Panc1 (cell line): ENCODE results near the gene KRTAP12-2. TPM values are rescaled to one million over a fixed set of nuclear protein-coding genes. Genes with fewer than 3 reads are reported as not detected.

ENCODE experiments used
- ATAC-seq: fragments of 200-7000 bp; cut with Tn5 transposase; 2 replicates; pipeline ENCODE4 v1.9.1; 2020; ENCODE audit warnings: mild to moderate bottlenecking, moderate library complexity
- BruUV-seq: library from RNA; stranded (reverse); fragments of 400-500 nt; replicated peaks from 2 replicates; lab custom pipeline; 2021; lab: Mats Ljungman, UMichigan
- CTCF ChIA-PET: fragments of 300-600 bp; sonication (Branson Sonifier 250); formaldehyde crosslinking; loops from one replicate; lab custom pipeline; 2022; ENCODE audit warnings: antibody characterized with exemption; lab: Charles Lee
- POLR2A ChIA-PET: fragments of 300-600 bp; sonication (Branson Sonifier 250); formaldehyde crosslinking; loops from one replicate; lab custom pipeline; 2022; ENCODE audit warnings: antibody characterized with exemption; lab: Charles Lee
- DNase-seq: peaks from one replicate; pipeline ENCODE4 v3.0.0-alpha.2; 2010; ENCODE audit warnings: low read depth, low spot score
- H3K27ac ChIP-seq: 2 replicates; pipeline ENCODE4 v1.5.1; 2011; ENCODE audit warnings: mild to moderate bottlenecking, low read length, inconsistent platforms
- H3K27me3 ChIP-seq: fragments of 200-500 bp; sonication (Bioruptor generic); 2 replicates; pipeline ENCODE4 v1.6.0; 2014; ENCODE audit warnings: low read length, inconsistent platforms; ENCODE audit not compliant: control insufficient read depth, insufficient read depth
- H3K36me3 ChIP-seq: fragments of 200-500 bp; sonication (Bioruptor generic); 2 replicates; pipeline ENCODE4 v1.5.1; 2014; ENCODE audit warnings: inconsistent platforms, mild to moderate bottlenecking, low read length, moderate library complexity; ENCODE audit not compliant: control insufficient read depth, insufficient read depth
- H3K4me1 ChIP-seq: 2 replicates; pipeline ENCODE4 v1.5.1; 2011; ENCODE audit warnings: inconsistent platforms, mild to moderate bottlenecking, low read length, moderate library complexity; ENCODE audit not compliant: control insufficient read depth, insufficient read depth
- H3K4me3 ChIP-seq, 2 experiments: 2 replicates each; pipeline ENCODE4 v1.5.1; 2011 to 2012; ENCODE audit warnings: low read depth in 2 of 2, low read length in 2 of 2, mild to moderate bottlenecking in 2 of 2, inconsistent platforms in 1 of 2, moderate library complexity in 1 of 2
- H3K9me3 ChIP-seq: fragments of 200-500 bp; sonication (Bioruptor generic); 2 replicates; pipeline ENCODE4 v1.5.1; 2014; ENCODE audit warnings: low read depth, mild to moderate bottlenecking, inconsistent platforms, low read length, moderate library complexity; ENCODE audit not compliant: control insufficient read depth, insufficient read depth
- POLR2AphosphoS5 ChIP-seq: IDR thresholded peaks from 2 replicates; pipeline ENCODE4 v1.6.1; 2012; ENCODE audit warnings: mild to moderate bottlenecking, low read depth, low read length, moderate library complexity
- SIN3A ChIP-seq: IDR thresholded peaks from 2 replicates; pipeline ENCODE4 v1.6.1; 2012; ENCODE audit warnings: low read depth, mild to moderate bottlenecking, low read length, moderate library complexity, borderline replicate concordance; ENCODE audit not compliant: insufficient read depth
- TCF7L2 ChIP-seq: IDR thresholded peaks from 2 replicates; pipeline ENCODE4 v1.6.1; 2011; ENCODE audit warnings: mild to moderate bottlenecking, low read depth, low read length, inconsistent platforms
- in situ Hi-C: cut with HindIII; loops from 2 replicates; pipeline ENCODE4 v1.10.0; 2016; ENCODE audit warnings: low sequenced_read_pairs, low pct_unique_long_range_greater_than_20kb
- intact Hi-C: fragments of 100-400 bp; cut with micrococcal nuclease; formaldehyde crosslinking; loops from one replicate; pipeline ENCODE4 v1.10.0; 2022; ENCODE audit not compliant: unreplicated experiment
- total RNA-seq: library from RNA; stranded (reverse); gene quantifications from one replicate; pipeline ENCODE4 v1.2.1, GENCODE V29; 2021; ENCODE audit not compliant: unreplicated experiment
- TF ChIP-seq, protein P1 (sequence below): fragments of 450-650 bp; IDR thresholded peaks from 2 replicates; pipeline ENCODE4 v1.5.1; 2017; ENCODE audit warnings: mild to moderate bottlenecking
- TF ChIP-seq, protein P2 (sequence below), 2 experiments: IDR thresholded peaks; 2 replicates each; pipeline ENCODE4 v1.6.1; 2011 to 2012; ENCODE audit warnings: low read depth in 2 of 2, control low read depth in 1 of 2, low read length in 1 of 2, mild to moderate bottlenecking in 1 of 2, moderate library complexity in 1 of 2; ENCODE audit not compliant: insufficient read depth in 1 of 2

Gene KRTAP12-2
- total RNA-seq, 1 experiment from 2014 or later, result not detected

- no peaks in the 10 kb centered on the region; the same call in none of the 2 replicates for H3K4me1 ChIP-seq
- intact Hi-C loops, result no loop called here
- no peak overlapping the region for H3K27ac ChIP-seq
- H3K4me3 ChIP-seq, result no peak overlapping the region
- CTCF ChIA-PET, result no interaction called here
- no TSS peak for BruUV-seq
- H3K9me3 ChIP-seq, result no peaks in the 10 kb centered on the region
- POLR2A ChIA-PET, result no interaction called here
- H3K36me3 ChIP-seq, result no peaks in the 10 kb centered on the region
- no peak for DNase-seq
- in situ Hi-C loops, result no loop called here
- TF ChIP-seq POLR2AphosphoS5 (no peak), SIN3A (no peak), TCF7L2 (no peak)
- TF ChIP-seq, protein P1, sequence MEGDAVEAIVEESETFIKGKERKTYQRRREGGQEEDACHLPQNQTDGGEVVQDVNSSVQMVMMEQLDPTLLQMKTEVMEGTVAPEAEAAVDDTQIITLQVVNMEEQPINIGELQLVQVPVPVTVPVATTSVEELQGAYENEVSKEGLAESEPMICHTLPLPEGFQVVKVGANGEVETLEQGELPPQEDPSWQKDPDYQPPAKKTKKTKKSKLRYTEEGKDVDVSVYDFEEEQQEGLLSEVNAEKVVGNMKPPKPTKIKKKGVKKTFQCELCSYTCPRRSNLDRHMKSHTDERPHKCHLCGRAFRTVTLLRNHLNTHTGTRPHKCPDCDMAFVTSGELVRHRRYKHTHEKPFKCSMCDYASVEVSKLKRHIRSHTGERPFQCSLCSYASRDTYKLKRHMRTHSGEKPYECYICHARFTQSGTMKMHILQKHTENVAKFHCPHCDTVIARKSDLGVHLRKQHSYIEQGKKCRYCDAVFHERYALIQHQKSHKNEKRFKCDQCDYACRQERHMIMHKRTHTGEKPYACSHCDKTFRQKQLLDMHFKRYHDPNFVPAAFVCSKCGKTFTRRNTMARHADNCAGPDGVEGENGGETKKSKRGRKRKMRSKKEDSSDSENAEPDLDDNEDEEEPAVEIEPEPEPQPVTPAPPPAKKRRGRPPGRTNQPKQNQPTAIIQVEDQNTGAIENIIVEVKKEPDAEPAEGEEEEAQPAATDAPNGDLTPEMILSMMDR, result no peak
- TF ChIP-seq, protein P2, sequence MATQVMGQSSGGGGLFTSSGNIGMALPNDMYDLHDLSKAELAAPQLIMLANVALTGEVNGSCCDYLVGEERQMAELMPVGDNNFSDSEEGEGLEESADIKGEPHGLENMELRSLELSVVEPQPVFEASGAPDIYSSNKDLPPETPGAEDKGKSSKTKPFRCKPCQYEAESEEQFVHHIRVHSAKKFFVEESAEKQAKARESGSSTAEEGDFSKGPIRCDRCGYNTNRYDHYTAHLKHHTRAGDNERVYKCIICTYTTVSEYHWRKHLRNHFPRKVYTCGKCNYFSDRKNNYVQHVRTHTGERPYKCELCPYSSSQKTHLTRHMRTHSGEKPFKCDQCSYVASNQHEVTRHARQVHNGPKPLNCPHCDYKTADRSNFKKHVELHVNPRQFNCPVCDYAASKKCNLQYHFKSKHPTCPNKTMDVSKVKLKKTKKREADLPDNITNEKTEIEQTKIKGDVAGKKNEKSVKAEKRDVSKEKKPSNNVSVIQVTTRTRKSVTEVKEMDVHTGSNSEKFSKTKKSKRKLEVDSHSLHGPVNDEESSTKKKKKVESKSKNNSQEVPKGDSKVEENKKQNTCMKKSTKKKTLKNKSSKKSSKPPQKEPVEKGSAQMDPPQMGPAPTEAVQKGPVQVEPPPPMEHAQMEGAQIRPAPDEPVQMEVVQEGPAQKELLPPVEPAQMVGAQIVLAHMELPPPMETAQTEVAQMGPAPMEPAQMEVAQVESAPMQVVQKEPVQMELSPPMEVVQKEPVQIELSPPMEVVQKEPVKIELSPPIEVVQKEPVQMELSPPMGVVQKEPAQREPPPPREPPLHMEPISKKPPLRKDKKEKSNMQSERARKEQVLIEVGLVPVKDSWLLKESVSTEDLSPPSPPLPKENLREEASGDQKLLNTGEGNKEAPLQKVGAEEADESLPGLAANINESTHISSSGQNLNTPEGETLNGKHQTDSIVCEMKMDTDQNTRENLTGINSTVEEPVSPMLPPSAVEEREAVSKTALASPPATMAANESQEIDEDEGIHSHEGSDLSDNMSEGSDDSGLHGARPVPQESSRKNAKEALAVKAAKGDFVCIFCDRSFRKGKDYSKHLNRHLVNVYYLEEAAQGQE (IDR thresholded peaks at IDR 0.05; ENCODE audit: insufficient read depth in 1 of 2, low read depth in 2 of 2, low read length in 1 of 2), result no peak
- ATAC-seq, result peak; percentile 56
- H3K27me3 ChIP-seq, result no peaks in the 10 kb centered on the region
Observed at GRCh38 chr21:44708213-44708865, 41.6 kb upstream of the KRTAP12-2 start.

DNA sequence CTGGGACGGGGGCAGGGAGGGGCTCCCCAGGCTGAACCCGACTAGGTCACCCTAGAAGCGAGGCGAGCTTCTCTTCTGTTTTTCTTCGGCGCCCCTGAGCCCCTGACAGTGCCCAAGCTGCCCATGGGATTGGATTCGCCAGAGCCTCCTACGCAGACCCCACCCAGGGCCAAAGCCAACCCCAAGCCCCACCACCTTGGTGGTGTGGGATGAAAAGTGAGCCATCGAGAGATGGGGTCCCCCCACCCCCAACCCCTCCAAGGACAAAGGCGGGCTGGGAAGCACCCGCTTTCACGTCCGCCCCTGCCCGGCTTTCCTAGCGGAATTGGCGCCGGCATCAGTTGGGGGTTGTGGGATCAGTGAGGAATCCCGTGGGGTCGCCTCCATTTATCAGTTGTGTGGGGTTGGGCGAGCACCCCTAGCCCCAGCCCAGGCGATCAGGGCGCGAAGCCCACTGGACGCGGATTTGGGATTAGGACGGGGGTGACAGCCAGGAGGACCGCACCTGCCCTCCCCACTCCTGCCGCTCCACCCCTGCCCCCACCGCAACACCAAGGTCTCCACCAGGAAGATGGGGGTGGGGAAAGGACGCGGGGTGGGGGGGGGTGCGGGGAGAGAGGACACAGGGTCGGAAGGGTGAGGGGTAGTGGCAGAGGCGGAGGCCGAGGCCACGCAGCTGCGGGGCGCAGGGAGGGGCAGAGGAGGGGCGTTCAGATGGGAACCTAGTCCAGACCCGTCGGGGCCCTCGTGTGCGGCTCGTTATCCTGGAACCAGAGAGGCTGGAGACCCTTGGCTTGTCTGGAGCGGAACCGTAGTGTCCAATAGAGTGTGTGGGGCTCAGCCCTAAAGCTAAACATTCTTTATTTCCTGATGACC, 40.2 kb upstream of the KRTAP12-2 start:
- POLR2A ChIA-PET, result interaction anchor here (0.5 kb wide), 1 partner anchor 10 kb away, joined by 3 read pairs; no protein-coding TSS in a partner anchor
- Histone ChIP-seq H3K36me3 (no peaks in the 10 kb centered on the region), H3K27me3 (no peaks in the 10 kb centered on the region), H3K9me3 (no peaks in the 10 kb centered on the region), H3K4me3 (no peak overlapping the region), H3K27ac (no peak overlapping the region), H3K4me1 (no peaks in the 10 kb centered on the region; the same call in none of the 2 replicates)
- TF ChIP-seq, protein P1, result no peak
- TF ChIP-seq SIN3A (no peak), TCF7L2 (no peak), POLR2AphosphoS5 (no peak)
- TF ChIP-seq, protein P2 (IDR thresholded peaks at IDR 0.05; ENCODE audit: insufficient read depth in 1 of 2, low read depth in 2 of 2, low read length in 1 of 2), result no peak
- DNase-seq, result no peak
- ATAC-seq, result no peak
- CTCF ChIA-PET, result no interaction called here
- intact Hi-C loops, result no loop called here
- BruUV-seq, result no TSS peak
- in situ Hi-C loops, result no loop called here
